OCI-LY7 (cell line): ENCODE data around the gene FNDC5. TPM values are rescaled to one million over a fixed set of nuclear protein-coding genes. Genes with fewer than 3 reads are reported as not detected.

Experiments
- BruUV-seq: library from RNA; stranded (reverse); fragments of 400-500 nt; replicated peaks from 2 replicates; lab custom pipeline; 2021; lab: Mats Ljungman, UMichigan
- CTCF ChIA-PET: fragments of 300-600 bp; sonication (Branson Sonifier 250); formaldehyde crosslinking; loops from one replicate; lab custom pipeline; 2022; ENCODE audit warnings: antibody characterized with exemption; ENCODE audit not compliant: unreplicated experiment; lab: Charles Lee
- POLR2A ChIA-PET: fragments of 300-600 bp; sonication (Branson Sonifier 250); formaldehyde crosslinking; loops from one replicate; lab custom pipeline; 2022; ENCODE audit warnings: antibody characterized with exemption; lab: Charles Lee
- DNase-seq: peaks from one replicate; pipeline ENCODE4 v3.0.0-alpha.2; 2015; ENCODE audit warnings: low spot score
- H2AFZ ChIP-seq: fragments of 200-600 bp; sonication (generic), shearing (Covaris generic); 2 replicates; pipeline ENCODE4 v1.6.1; 2014; ENCODE audit warnings: mild to moderate bottlenecking, antibody characterized with exemption, low read length, moderate library complexity
- H3K27ac ChIP-seq: fragments of 200-600 bp; sonication (generic); 2 replicates; pipeline ENCODE4 v1.5.1; 2014; ENCODE audit warnings: mixed run types, low read depth, mild to moderate bottlenecking, moderate library complexity, low read length, inconsistent platforms; ENCODE audit not compliant: poor library complexity, severe bottlenecking
- H3K36me3 ChIP-seq: fragments of 200-600 bp; sonication (generic); 2 replicates; pipeline ENCODE4 v1.6.1; 2014; ENCODE audit warnings: mild to moderate bottlenecking, antibody characterized with exemption, low read length, moderate library complexity, mixed read lengths; ENCODE audit not compliant: insufficient read depth
- H3K4me1 ChIP-seq: fragments of 200-600 bp; sonication (generic); 2 replicates; pipeline ENCODE4 v1.5.1; 2014; ENCODE audit warnings: mild to moderate bottlenecking, low read length; ENCODE audit not compliant: insufficient read depth, poor library complexity, severe bottlenecking
- H3K4me2 ChIP-seq: fragments of 200-600 bp; sonication (generic); 2 replicates; pipeline ENCODE4 v1.6.1; 2014; ENCODE audit warnings: mild to moderate bottlenecking, low read length
- H3K4me3 ChIP-seq: fragments of 200-600 bp; sonication (generic); 2 replicates; pipeline ENCODE4 v1.5.1; 2014; ENCODE audit warnings: mild to moderate bottlenecking, low read depth, low read length; ENCODE audit not compliant: poor library complexity, severe bottlenecking
- H3K79me2 ChIP-seq: fragments of 200-600 bp; sonication (generic); 2 replicates; pipeline ENCODE4 v1.6.1; 2016; ENCODE audit warnings: low read depth, mild to moderate bottlenecking, low read length, moderate library complexity, mixed read lengths; ENCODE audit not compliant: insufficient read depth
- H3K9me2 ChIP-seq: fragments of 200-600 bp; sonication (generic); 2 replicates; pipeline ENCODE4 v1.6.1; 2016; ENCODE audit warnings: mild to moderate bottlenecking, low read length, mixed read lengths; ENCODE audit not compliant: insufficient read depth
- H3K9me3 ChIP-seq: fragments of 200-600 bp; sonication (generic); 2 replicates; pipeline ENCODE4 v1.6.1; 2014; ENCODE audit warnings: mild to moderate bottlenecking, mixed run types, low read length, mixed read lengths
- H4K20me1 ChIP-seq: fragments of 200-600 bp; sonication (generic); 2 replicates; pipeline ENCODE4 v1.6.1; 2014; ENCODE audit warnings: mild to moderate bottlenecking, antibody characterized with exemption, low read length, moderate library complexity, mixed read lengths; ENCODE audit not compliant: insufficient read depth
- CTCF ChIP-seq: fragments of 200-600 bp; sonication (generic); conservative IDR thresholded peaks from 2 replicates; pipeline ENCODE4 v1.5.1; 2014; ENCODE audit warnings: mild to moderate bottlenecking, antibody characterized with exemption, low read length, moderate library complexity, mixed read lengths
- EZH2phosphoT487 ChIP-seq: fragments of 200-600 bp; sonication (generic); IDR thresholded peaks from 2 replicates; pipeline ENCODE4 v1.6.1; 2018; ENCODE audit warnings: low read depth, borderline replicate concordance, mild to moderate bottlenecking, mixed run types, antibody characterized with exemption, low read length, moderate library complexity, mixed read lengths
- intact Hi-C: fragments of 100-400 bp; cut with micrococcal nuclease; formaldehyde crosslinking; loops from one replicate; pipeline ENCODE4 v1.10.0; 2022; ENCODE audit not compliant: unreplicated experiment
- total RNA-seq, 2 experiments: library from RNA; depleted of rRNA in 1 of 2; stranded (reverse); fragments of >200 nt in 1 of 2; shearing (Covaris generic) in 1 of 2; gene quantifications; 2 replicates each; pipeline ENCODE4 v1.2.3, GENCODE V29; 2014 to 2022

Gene FNDC5
- total RNA-seq, 2 experiments from 2014 or later: not detected

- no peaks in the 10 kb centered on the region for H3K79me2 ChIP-seq
- peaks cover 40% of the 10 kb centered on the region for H3K4me1 ChIP-seq
- BruUV-seq: no TSS peak
- H3K4me2 ChIP-seq: peak overlapping the region; percentile 87
- H2AFZ ChIP-seq: no peak overlapping the region
- intact Hi-C loops: loop anchor here (1.0 to 2.0 kb wide), 3 partner anchors 53 to 351 kb away; no protein-coding TSS in a partner anchor
- H3K27ac ChIP-seq: no peak overlapping the region
- no peaks in the 10 kb centered on the region for H4K20me1 ChIP-seq
- H3K36me3 ChIP-seq: no peaks in the 10 kb centered on the region
- TF ChIP-seq CTCF (no peak), EZH2phosphoT487 (0 out of 2 replicates have a peak, but pooled peaks have one; percentile 69)
- CTCF ChIA-PET: interaction anchor here (0.8 kb wide), 1 partner anchor 55 kb away, joined by 3 read pairs; no protein-coding TSS in a partner anchor
- no peaks in the 10 kb centered on the region for H3K9me3 ChIP-seq
- DNase-seq: no peak
- POLR2A ChIA-PET: interaction anchor here (2.0 kb wide), 1 partner anchor 11 kb away, joined by 4 read pairs; no protein-coding TSS in a partner anchor
- peak overlapping the region; percentile 33 for H3K4me3 ChIP-seq
- no peaks in the 10 kb centered on the region for H3K9me2 ChIP-seq
Measured at GRCh38 chr1:32871364-32872191, 866 bp upstream of the FNDC5 start.

DNA sequence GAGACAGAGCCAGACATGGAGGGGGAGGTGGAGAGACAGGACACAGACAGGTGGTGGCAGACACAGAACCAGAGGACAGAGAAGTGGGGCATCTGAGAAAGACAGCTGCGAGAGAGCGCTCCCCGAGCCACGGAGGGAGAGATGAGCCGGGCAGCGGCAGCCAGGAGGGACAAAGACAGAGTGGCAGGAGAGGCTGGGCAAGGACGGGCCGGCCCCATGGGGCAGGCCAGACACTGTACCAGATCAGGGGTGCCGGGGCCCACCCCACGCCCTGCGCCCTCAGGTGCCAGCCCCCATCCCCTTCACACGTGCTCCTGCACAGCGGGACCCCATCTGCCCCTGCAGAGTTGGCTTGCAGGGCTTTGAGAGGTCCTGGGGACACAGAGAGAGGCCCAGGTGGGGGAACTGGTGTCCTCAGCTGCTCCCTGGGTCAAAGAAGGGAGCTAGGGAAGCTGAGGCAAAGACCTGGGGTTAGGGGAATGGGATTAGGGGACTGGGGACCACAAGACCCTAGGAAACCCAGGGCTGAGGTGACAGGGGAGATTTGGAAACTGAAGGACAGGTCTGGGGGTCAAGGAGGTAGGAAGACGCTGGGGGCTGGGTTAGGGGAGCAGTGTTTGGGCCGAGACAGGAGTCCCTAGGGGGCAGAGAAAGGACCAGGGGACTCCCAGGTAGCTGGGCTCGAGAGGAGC is 643 bp downstream of the FNDC5 start:
- Histone ChIP-seq H3K36me3 (no peaks in the 10 kb centered on the region), H3K9me3 (no peaks in the 10 kb centered on the region), H3K9me2 (no peaks in the 10 kb centered on the region), H3K4me2 (no peak overlapping the region), H3K27ac (no peak overlapping the region), H4K20me1 (no peaks in the 10 kb centered on the region), H3K4me3 (no peak overlapping the region), H3K79me2 (no peaks in the 10 kb centered on the region), H3K4me1 (peaks cover 25% of the 10 kb centered on the region), H2AFZ (no peak overlapping the region)
- TF ChIP-seq EZH2phosphoT487 (no peak), CTCF (no peak)
- intact Hi-C loops: no loop called here
- no TSS peak for BruUV-seq
- DNase-seq: no peak
- ChIA-PET POLR2A (no interaction called here), CTCF (no interaction called here)
